Panc1 (cell line): ENCODE data around the gene SORCS1. TPM values are rescaled to one million over a fixed set of nuclear protein-coding genes. Genes with fewer than 3 reads are reported as not detected.

Source experiments
- ATAC-seq: fragments of 200-7000 bp; cut with Tn5 transposase; 2 replicates; pipeline ENCODE4 v1.9.1; 2020; ENCODE audit warnings: mild to moderate bottlenecking, moderate library complexity
- BruUV-seq: library from RNA; stranded (reverse); fragments of 400-500 nt; replicated peaks from 2 replicates; lab custom pipeline; 2021; lab: Mats Ljungman, UMichigan
- CTCF ChIA-PET: fragments of 300-600 bp; sonication (Branson Sonifier 250); formaldehyde crosslinking; loops from one replicate; lab custom pipeline; 2022; ENCODE audit warnings: antibody characterized with exemption; lab: Charles Lee
- POLR2A ChIA-PET: fragments of 300-600 bp; sonication (Branson Sonifier 250); formaldehyde crosslinking; loops from one replicate; lab custom pipeline; 2022; ENCODE audit warnings: antibody characterized with exemption; lab: Charles Lee
- DNase-seq: peaks from one replicate; pipeline ENCODE4 v3.0.0-alpha.2; 2010; ENCODE audit warnings: low read depth, low spot score
- H3K27ac ChIP-seq: 2 replicates; pipeline ENCODE4 v1.5.1; 2011; ENCODE audit warnings: mild to moderate bottlenecking, low read length, inconsistent platforms
- H3K27me3 ChIP-seq: fragments of 200-500 bp; sonication (Bioruptor generic); 2 replicates; pipeline ENCODE4 v1.6.0; 2014; ENCODE audit warnings: low read length, inconsistent platforms; ENCODE audit not compliant: control insufficient read depth, insufficient read depth
- H3K36me3 ChIP-seq: fragments of 200-500 bp; sonication (Bioruptor generic); 2 replicates; pipeline ENCODE4 v1.5.1; 2014; ENCODE audit warnings: inconsistent platforms, mild to moderate bottlenecking, low read length, moderate library complexity; ENCODE audit not compliant: control insufficient read depth, insufficient read depth
- H3K4me1 ChIP-seq: 2 replicates; pipeline ENCODE4 v1.5.1; 2011; ENCODE audit warnings: inconsistent platforms, mild to moderate bottlenecking, low read length, moderate library complexity; ENCODE audit not compliant: control insufficient read depth, insufficient read depth
- H3K4me3 ChIP-seq, 2 experiments: 2 replicates each; pipeline ENCODE4 v1.5.1; 2011 to 2012; ENCODE audit warnings: low read depth in 2 of 2, low read length in 2 of 2, mild to moderate bottlenecking in 2 of 2, inconsistent platforms in 1 of 2, moderate library complexity in 1 of 2
- H3K9me3 ChIP-seq: fragments of 200-500 bp; sonication (Bioruptor generic); 2 replicates; pipeline ENCODE4 v1.5.1; 2014; ENCODE audit warnings: low read depth, mild to moderate bottlenecking, inconsistent platforms, low read length, moderate library complexity; ENCODE audit not compliant: control insufficient read depth, insufficient read depth
- CTCF ChIP-seq: fragments of 450-650 bp; IDR thresholded peaks from 2 replicates; pipeline ENCODE4 v1.5.1; 2017; ENCODE audit warnings: mild to moderate bottlenecking
- POLR2AphosphoS5 ChIP-seq: IDR thresholded peaks from 2 replicates; pipeline ENCODE4 v1.6.1; 2012; ENCODE audit warnings: mild to moderate bottlenecking, low read depth, low read length, moderate library complexity
- REST ChIP-seq, 2 experiments: IDR thresholded peaks; 2 replicates each; pipeline ENCODE4 v1.6.1; 2011 to 2012; ENCODE audit warnings: low read depth in 2 of 2, control low read depth in 1 of 2, low read length in 1 of 2, mild to moderate bottlenecking in 1 of 2, moderate library complexity in 1 of 2; ENCODE audit not compliant: insufficient read depth in 1 of 2
- SIN3A ChIP-seq: IDR thresholded peaks from 2 replicates; pipeline ENCODE4 v1.6.1; 2012; ENCODE audit warnings: low read depth, mild to moderate bottlenecking, low read length, moderate library complexity, borderline replicate concordance; ENCODE audit not compliant: insufficient read depth
- TCF7L2 ChIP-seq: IDR thresholded peaks from 2 replicates; pipeline ENCODE4 v1.6.1; 2011; ENCODE audit warnings: mild to moderate bottlenecking, low read depth, low read length, inconsistent platforms
- in situ Hi-C: cut with HindIII; loops from 2 replicates; pipeline ENCODE4 v1.10.0; 2016; ENCODE audit warnings: low sequenced_read_pairs, low pct_unique_long_range_greater_than_20kb
- intact Hi-C: fragments of 100-400 bp; cut with micrococcal nuclease; formaldehyde crosslinking; loops from one replicate; pipeline ENCODE4 v1.10.0; 2022; ENCODE audit not compliant: unreplicated experiment
- total RNA-seq: library from RNA; stranded (reverse); gene quantifications from one replicate; pipeline ENCODE4 v1.2.1, GENCODE V29; 2021; ENCODE audit not compliant: unreplicated experiment

Gene SORCS1
- total RNA-seq, 1 experiment from 2014 or later, result not detected

- no peak overlapping the region for H3K27ac ChIP-seq
- TF ChIP-seq SIN3A (no peak), TCF7L2 (no peak)
- POLR2A ChIA-PET, result no interaction called here
- in situ Hi-C loops, result no loop called here
- H3K4me3 ChIP-seq, result no peak overlapping the region
- intact Hi-C loops, result no loop called here
- H3K36me3 ChIP-seq, result no peaks in the 10 kb centered on the region
- no peak for DNase-seq
- no TSS peak for BruUV-seq
- CTCF ChIA-PET, result no interaction called here
- no peaks in the 10 kb centered on the region for H3K9me3 ChIP-seq
- ATAC-seq, result no peak
- H3K4me1 ChIP-seq, result no peaks in the 10 kb centered on the region
- H3K27me3 ChIP-seq, result no peaks in the 10 kb centered on the region
These were observed 569.2 kb downstream of the SORCS1 start for GRCh38 chr10:106595281-106595680.

- ChIA-PET POLR2A (no interaction called here), CTCF (no interaction called here)
- TF ChIP-seq CTCF (no peak), POLR2AphosphoS5 (no peak), SIN3A (no peak), REST (IDR thresholded peaks at IDR 0.05; ENCODE audit: insufficient read depth in 1 of 2, low read depth in 2 of 2, low read length in 1 of 2) (no peak), TCF7L2 (no peak)
- BruUV-seq, result no TSS peak
- intact Hi-C loops (no loop called here), in situ Hi-C loops (no loop called here)
- no peaks in the 10 kb centered on the region for H3K4me1 ChIP-seq
- H3K9me3 ChIP-seq, result no peaks in the 10 kb centered on the region
- no peaks in the 10 kb centered on the region for H3K27me3 ChIP-seq
- no peaks in the 10 kb centered on the region for H3K36me3 ChIP-seq
- H3K4me3 ChIP-seq, result no peak overlapping the region
- H3K27ac ChIP-seq, result no peak overlapping the region
- no peak for DNase-seq
- no peak for ATAC-seq
These were observed 570.6 kb downstream of the SORCS1 start for GRCh38 chr10:106593876-106594275.

GRCh38 chr10:106592396-106592795, 572.1 kb downstream of the SORCS1 start:
- TF ChIP-seq POLR2AphosphoS5 (no peak), SIN3A (no peak), CTCF (no peak), TCF7L2 (no peak), REST (IDR thresholded peaks at IDR 0.05; ENCODE audit: insufficient read depth in 1 of 2, low read depth in 2 of 2, low read length in 1 of 2) (no peak)
- Histone ChIP-seq H3K9me3 (no peaks in the 10 kb centered on the region), H3K4me3 (no peak overlapping the region), H3K27me3 (no peaks in the 10 kb centered on the region), H3K36me3 (no peaks in the 10 kb centered on the region), H3K4me1 (no peaks in the 10 kb centered on the region), H3K27ac (no peak overlapping the region)
- no TSS peak for BruUV-seq
- in situ Hi-C loops (no loop called here), intact Hi-C loops (no loop called here)
- CTCF ChIA-PET, result no interaction called here
- ATAC-seq, result no peak
- DNase-seq, result no peak
- POLR2A ChIA-PET, result no interaction called here
